ENCODE results near the gene ARID5B.
"Not testable (repeated sequence)": the region's sequence is repeated elsewhere in the genome, so short reads cannot be mapped to it uniquely, and the experiment has no call there.

ARID5B gene

DNA sequence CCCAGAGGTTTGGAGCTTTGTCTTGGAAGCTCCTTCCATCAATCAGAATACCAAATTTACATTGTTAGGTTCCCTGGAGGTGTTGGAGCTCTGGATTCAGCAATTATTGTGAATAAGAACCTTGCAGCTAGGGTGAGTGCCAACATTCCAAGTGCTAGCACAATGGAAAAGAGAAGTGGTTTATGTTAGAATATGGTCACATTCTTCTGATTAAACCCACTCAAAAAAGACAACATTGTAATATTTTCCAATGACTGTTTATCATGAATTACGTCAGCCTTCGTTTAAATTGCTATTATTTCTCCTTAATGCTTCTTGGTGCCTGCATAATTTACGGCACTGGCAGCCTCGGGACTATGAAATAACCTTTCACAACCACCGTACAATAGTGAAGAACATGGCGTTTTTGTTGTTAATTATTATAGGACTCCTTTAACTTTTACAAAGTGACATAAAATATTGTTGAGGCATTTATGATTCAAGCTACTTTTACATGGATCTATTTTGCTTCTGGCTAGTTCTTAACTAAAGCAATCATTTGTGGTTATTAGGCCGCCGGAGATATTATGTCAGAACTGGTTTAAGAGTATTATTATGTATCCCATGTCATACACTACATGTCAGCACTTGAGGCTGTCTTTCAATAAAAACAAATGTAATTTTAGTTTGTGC is 117.7 kb downstream of the ARID5B start:
- DNase-seq: no peak

DNA sequence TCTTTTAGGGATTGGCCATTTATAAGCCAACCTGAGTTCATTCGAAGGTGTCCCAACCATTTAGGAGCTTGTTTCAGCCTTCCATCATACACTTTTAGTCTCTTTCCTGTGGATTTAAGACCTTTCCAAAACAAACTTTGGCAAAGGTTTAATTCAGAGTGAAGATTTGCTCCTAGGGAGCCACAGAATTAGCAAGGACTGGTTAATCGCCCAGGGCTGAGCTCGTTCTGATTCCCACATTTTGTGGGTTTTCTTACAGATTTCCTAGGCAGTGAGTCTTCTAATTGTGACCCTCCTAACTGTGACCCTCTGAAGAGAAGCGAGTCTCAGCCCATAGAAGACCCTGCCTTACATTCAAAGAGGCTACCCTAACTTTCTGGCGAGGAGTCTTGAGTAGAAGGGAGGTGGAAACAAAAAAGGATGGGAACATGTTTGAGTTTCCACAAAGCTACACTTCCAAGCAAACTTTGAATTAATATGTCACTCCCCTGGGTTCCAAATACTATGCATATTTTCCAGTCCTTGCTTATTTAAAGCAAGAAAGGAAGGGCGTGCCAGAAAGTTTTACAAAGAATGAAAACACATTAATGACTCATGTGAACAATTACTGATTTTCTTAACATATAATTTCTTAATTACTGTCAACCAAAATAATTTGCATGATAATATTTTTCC is 118.3 kb downstream of the ARID5B start:
- no peak for DNase-seq

DNA sequence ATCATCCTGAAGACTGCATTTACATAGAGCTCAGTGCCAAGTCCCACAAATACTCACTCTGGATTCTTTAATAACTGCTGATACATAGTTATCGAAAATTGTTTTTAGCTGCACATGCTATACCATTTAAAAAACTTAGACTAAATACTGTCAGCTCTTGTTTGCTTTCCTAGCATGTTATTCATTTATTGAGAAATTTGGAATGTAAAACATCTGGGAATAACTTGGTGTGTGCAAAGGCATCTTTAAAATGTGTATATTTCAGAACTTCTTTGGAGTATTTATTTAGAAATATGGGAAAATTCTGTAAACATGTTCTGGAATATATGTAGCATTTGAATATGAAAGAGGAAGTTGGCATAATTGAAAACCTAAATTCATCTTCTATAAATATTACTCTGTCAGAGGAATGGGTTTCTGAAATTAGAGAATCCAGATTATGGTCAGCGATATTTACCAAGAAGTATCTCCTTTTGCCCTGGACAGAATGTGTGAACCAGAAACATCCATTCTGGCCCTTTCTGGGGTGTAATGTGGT is 119.7 kb downstream of the ARID5B start:
- no peak for DNase-seq

DNA sequence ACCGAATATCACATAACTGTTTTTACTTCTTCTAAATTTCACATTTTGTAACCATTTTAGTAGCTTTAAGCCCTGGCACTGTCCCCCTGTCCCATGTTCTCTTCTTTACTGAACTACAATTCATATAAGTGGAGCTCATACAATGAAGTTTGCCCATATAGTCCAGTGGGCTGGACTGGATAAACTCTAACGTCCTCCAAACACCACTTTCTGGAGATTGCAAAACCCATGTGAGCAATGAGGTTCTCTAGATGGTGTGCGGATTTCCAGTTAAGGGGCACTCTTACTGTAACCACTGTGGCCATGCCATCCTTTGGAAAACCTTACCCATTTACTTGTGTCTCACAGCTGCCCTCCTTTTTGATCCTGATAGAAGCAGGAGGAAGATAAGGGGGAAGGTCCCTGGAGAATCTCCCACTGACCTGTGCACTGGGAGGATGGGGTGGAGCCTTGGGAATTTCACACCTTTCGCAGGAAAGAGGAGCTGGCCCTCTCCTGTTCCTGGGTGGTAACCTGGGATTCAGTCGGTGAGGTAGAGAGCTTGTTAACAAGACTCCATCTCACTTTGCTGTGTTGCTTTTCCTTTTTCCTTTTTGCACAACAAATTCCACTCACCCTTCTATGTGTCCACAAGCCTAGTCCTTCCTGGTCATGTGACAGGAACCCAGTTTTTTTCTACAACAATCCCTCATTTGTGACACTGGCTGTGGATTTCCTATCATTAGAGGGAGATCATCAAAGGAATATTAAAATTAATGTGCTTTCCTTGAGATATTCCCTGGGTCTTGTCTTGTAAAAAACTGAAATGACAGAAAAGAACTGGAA is 120.7 kb downstream of the ARID5B start:
- no peak for DNase-seq

DNA sequence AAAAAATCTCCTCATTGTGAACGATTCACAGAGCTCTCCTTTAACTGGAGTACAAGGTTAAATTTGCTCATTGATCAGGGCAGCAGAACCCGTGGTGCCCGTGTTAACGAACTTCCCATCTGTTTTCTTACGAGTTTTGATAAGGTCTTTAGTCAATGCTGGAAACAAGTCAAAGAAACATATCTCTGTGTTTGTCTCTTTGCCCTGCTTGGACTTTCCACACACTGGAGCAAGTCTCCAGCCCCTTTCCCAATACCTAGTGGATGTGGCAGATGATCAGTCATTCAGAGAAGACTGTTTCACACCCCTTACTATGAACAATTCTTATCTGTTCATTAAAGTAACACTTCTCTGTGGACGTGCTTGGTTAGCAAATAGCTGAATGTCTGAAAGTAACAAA is 121.3 kb downstream of the ARID5B start:
- no peak for DNase-seq

DNA sequence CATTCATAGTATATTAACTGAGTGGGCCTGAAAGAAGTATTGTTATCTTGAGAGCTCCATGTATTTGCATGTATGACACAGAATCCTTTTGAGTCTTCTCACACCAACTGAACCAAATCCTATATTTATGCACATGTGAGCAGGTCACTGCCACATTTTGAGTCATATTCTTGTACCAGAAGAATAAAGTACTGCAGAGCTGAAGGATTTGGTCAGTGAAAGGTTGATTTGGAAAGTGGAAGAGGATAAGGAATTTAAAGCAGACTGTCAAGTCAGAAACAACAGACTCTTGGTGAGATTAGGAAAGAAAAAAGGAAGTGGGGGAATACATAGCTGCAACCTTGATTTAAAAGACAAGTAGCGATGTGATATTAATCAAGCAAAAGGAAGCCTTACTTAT is 121.8 kb downstream of the ARID5B start:
- no peak for DNase-seq

DNA sequence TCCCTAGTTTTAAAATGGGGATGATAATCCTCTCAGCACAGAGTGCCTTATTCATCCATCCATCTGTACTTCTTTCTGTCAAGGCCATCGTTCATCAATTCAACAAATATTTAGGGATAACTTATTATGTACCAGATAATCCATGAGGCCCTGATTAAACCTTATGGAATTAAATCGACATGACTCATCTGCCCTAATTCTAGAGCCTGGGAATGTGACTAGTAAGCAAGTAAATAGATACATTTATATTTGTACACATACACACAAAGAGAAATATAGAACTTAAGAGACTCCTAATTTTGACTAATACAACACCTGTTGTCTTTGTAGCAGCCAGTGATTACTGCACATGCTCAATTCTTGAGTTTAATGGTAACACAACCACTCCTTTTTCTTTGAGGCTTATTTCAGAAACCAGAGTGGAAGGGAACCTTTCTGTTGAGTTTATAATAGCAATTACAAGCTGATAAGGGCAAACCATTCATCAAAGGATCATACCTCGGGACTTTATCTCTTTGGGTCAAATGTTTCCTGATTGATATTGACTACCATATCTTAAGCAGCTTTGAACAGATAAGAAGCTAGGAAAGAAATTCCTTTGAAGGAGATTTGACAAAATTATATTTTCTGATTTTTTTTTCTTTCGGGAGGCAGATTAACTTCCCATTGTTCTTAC is 122.7 kb downstream of the ARID5B start:
- no peak for DNase-seq

DNA sequence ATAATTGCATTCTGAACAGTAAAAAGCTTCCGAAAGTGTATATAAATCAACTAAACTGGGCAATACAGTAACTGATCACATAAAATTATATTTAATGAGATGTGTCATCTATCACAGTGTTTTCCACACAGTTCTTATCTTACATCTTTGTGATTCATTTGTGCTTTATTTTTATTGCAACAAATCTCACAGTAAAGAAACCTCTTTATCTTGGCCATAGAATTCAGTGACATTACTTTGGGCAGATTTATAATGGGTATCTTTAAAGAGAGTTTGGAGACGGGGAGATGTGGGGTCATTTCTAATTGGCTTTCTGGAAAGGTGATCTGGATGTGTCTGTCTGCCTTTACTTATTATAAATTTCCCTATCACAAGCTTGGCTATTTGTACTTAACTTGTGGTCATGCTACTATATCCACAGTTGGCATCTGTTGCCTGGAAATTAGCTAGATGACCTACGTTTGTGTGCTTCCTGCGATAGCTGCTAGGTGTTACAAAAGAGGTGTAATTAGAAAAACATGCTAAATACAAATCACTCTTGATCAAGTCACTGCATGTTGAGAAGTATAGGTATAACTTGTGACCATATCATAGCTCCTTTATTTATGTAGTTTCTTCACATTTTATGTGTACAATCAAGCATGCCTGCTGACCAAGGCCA is 123.8 kb downstream of the ARID5B start:
- DNase-seq: no peak

DNA sequence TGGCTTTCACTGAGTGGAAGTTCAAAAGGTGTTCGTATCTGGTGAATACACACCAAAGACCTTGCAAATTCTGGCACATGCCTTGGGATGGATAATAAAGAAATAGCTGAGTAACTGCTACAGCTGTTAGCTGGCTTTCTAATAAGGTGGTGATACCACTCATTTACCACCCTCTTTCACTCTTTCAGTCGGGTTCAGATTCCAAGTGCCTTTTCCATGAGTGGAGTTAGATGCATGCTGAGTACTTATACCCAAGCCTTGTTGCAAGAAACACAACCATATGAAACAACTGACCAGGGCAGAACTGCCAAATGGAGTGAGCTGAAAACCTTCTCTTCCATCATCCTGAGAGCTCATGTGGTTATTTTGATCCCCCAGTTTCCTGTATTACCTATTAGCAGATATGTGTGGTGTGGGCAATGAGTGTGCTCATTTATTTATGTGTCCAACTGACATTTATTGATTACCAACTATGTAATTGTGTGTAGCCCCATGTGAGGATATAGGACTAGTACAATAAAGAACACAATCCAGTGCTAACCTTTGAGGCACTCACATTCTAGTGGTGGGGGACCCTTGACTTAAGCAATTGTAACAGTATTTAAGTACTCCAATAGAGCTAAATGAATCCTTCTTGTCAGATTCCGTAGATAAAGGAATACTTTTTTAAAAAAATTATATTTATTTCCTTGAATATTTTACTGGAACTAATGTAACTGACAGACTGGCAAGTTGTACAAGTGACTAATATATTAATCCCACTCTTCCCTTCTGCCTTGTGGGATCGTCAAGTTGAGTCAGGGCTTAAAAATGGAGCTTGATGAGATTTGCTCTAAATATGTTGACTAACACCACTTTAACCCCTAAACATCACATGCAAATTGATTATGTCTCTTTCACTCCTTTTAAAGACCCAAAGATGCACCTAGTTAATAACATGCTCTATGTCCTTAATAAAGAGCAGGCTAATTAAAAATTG is 124.7 kb downstream of the ARID5B start:
- no peak for DNase-seq

DNA sequence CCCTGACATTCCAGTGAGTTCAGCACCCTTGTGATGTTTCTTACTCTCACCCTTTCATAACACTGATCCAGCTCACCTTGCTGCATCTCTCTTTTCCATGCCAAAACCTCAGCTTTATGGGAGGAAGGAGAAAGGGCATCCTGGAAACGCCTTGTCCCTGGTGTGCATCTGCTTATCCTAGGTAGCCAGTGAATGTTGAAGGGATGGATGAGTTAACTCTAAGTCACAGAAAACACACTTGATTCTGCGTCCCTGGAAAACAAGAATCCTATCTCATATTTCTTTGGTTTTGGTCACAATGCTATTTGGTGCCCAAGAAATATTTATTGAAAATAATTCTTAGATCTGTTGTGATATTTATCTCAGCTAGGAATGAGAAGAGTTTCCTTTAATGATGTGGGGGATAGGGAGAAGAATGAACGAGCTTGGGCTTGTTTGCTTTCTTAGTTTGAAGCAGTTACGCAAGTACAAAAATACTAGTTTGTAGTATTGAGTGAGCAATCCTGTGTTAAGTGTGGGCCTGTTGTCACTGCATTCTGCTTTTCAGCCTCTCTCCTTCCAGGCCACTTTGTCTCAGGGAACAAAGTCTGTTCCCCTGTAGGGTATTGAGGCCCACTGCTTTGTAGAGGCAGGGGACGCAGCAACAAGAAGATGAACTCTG is 126.5 kb downstream of the ARID5B start:
- DNase-seq: no peak

DNA sequence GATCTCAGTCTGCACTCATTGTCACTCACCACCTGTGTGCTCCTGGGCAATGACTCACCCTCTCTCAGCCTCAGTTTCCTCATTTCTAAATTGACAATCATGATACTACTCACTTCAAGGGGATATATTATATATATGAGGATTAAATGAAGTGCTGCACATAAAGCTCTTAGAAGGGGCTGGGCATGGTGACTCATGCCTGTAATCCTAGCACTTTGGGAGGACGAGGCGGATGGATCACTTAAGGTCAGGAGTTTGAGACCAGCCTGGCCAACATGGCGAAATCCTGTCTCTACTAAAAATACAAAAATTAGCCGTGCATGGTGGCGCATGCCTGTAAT is 127.0 kb downstream of the ARID5B start:
- not testable (repeated sequence) for DNase-seq

DNA sequence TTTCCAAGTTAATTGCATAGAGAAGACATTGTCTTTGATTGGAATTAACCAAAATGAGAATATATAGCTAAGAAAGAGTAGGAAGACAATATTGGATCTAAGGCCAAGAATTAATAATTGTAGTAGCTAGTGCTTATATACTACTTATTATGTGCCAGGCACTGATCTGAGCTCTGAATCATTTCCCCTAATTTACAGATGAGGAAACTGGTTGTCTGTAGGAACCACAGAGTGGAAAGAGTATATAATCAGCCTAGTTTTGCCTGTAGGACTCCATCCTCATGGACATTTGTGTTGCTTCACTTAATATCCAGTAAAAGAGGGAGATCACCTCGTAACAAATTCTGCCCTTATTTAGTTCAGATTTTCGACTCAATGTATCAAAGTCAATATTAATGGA is 127.9 kb downstream of the ARID5B start:
- no peak for DNase-seq

DNA sequence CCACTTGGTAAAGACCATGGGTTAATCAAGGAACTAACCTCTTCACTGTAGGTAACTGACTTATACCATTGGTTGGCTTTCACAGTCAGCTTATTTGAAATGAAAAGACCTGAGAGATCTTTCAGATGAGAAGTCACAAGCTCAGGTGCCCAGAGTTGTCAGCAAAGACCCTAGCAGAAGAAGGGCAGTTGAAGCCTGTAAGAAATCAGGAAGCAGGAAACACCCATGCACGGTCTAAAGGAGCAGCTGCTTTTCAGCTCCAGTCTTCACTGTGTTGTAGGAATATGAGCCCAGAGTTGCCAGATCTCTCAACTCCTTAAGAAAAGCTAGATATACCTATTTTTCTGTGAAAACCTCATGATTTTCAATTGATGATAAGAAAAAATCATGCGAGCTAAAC is 130.0 kb downstream of the ARID5B start:
- DNase-seq: no peak

DNA sequence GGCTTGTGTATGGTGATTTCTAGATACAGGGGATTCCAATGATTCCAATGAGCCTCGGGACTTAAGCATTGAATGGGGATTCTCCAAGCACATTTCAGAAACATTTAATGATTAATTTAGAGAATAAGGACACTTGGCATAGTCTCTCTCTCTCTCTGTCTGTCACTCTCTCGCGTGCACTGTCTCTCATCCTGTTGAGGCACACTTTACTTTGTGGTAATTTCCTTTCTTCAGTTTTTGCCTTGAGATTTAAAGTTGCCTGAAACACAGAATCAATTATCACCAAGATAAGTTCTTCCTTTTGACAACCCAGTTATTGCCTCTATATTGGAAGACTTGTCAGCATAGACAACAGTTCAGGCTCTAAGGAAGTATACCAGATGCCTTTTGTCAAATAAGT is 131.6 kb downstream of the ARID5B start:
- DNase-seq: no peak

DNA sequence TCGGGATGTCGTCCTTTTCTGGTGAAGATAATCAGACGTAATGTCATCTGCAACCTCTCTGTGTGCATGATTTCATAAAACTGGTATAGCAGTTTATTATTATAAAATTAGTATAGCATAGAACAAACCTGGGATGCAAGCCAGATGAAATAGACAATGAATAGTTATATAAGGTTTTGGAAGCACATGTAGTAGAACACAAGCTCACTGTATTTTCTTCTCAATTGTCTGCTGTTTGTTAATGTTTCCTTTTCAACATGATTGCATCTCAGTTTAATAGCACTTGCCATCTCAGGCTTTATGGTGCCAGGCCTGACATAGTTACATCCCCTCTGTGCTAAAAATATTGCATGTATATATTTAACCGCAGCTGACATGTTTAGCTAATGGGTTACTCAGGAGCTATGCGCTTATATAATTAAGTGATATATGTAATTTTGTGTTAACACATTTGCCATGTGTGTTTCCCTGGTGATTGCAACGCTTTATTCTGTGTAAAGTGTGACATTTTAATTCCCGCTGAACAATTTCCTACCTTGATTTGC is 132.7 kb downstream of the ARID5B start:
- DNase-seq: no peak

DNA sequence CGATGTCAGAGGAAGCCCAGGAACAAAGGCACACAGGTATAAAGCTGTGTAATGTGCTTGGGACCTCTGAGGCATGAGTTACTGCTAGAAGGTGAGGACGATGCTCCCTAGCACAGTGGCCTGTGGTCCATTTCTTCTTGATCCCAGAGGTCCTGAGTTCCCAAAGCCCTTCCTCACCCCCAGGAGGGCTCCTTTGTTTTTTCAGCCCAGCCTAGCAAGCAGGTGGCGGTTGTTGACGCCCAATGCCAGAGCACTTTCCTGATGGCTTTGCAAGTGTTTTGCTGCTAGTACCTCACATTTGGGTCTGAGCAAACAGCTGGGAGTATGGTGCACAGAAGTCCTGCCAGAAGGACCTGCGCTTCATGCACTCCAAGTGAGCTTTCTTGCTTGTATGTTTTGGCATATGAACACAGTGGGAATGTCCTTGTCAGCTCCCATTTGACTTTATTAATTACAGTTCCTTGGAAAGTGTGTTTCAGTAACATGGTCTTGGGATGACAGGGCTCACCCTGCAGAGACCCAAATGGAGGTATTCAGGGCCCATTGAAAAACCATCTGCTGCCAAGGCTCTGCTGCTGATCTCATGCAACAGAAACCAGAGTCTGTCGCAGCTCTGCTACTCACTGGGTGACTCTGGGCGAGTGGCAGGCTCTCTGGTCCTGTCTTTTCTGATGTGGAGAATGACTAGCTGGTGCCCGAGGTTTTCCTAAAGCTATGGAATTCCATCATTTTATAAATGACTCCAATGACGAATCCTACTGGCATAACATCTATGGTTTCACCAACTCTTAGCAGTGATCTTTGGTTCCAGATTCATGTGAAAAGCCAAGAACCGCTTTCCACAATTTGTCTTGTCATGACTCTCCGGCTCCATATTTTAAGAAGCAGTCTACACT is 134.9 kb downstream of the ARID5B start:
- DNase-seq: no peak

DNA sequence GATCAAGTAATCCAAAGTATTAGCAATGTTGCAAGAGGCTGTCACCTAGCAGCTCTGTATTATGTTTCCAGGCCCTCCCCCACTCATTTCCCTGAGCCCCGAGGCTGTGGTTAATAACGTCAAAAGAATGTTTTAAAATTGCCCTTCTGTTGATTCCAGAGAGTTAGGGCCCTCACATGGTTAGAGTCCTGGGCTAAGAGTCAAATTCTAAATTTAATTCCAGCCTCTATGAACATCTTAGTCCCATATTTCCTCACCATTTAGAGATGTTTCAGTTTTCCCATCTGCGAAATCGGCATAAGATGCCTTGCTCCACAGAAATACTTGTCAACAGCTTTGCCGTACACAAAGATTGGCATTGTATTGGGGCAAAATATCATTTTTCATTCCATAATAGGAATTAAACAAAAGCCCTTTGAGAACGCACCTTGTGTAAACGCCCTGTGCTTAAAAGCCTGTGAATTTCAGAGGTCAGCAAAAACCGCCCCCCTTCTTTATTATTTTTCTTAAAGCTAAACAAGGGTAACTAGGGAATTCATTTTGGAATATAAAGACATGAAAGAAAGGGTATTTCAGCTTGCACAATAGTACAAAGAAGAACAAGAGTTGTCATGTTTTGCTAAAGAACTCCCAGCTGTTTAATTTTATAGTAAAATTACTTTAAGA is 135.8 kb downstream of the ARID5B start:
- DNase-seq: no peak

DNA sequence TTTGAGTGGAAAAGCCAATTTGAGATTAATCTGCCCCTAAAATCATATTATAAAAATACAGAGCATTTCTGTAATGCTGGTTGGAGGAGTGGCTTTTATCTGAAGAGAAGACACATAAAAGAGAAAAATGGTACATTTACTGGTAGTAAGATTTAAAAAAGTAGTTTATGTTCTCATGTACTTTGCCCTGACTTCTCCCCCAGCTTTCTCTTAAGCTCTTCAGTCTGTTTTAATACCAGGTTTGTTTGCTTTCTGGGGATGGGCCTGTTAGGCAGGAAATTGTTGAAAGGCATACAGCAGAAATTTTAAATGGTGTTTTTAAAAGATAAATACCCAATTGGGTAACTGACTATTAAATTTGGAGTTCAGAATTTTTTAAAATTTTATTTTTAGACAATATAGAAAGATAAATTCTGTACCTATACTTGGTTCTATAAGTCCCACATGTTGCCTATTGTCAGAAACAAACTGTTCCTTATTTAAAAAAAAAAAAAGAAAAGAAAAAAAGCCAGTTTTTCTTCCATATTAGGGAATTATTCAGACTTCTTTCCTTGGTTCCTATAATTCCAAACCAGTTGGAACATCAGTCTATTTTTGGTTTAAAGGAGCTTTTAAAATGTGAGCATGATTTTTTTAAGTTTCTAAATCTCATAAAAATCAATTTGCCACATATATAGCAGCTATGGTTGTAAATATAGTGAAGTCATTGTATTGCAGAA is 136.6 kb downstream of the ARID5B start:
- no peak for DNase-seq
